HG03571 (cell line): ENCODE measurements around the gene PTPRF.

Experiments
- ATAC-seq: cut with Tn5 transposase; IDR thresholded peaks from one replicate; pipeline ENCODE4 v1.9.1; 2021; ENCODE audit not compliant: unreplicated experiment

Gene PTPRF

GRCh38 chr1:43600033-43601020 lies 69.6 kb downstream of the PTPRF start:
- no peak for ATAC-seq

GRCh38 chr1:43602990-43603389 lies 72.3 kb downstream of the PTPRF start:
- no peak for ATAC-seq

- ATAC-seq: no peak
These were observed 73.5 kb downstream of the PTPRF start for GRCh38 chr1:43604192-43604591.

- ATAC-seq: no peak
These were observed 74.5 kb downstream of the PTPRF start for GRCh38 chr1:43605157-43605556.

GRCh38 chr1:43605766-43606165 lies 75.1 kb downstream of the PTPRF start:
- ATAC-seq: no peak

- ATAC-seq: no peak
These were observed 75.9 kb downstream of the PTPRF start for GRCh38 chr1:43606624-43607023.

GRCh38 chr1:43608827-43609226 lies 78.1 kb downstream of the PTPRF start:
- ATAC-seq: no peak

DNA sequence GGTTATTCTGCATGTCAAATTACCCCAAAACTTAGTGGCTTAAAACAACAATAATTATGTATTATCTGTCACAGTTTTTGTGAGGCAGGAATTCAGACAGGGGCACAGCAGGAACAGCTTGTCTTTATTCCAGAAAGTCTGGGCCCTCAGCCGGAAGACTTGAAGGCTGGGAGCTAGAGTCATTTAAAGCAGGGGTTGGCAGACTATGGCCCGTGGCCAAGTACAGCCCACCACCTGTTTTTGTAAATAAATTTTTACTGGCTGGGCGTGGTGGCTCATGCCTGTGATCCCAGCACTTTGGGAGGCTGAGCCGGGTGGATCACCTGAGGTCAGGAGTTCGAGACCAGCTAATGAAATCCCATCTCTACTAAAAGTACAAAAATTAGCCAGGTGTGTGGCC lies 79.7 kb downstream of the PTPRF start:
- no peak for ATAC-seq

DNA sequence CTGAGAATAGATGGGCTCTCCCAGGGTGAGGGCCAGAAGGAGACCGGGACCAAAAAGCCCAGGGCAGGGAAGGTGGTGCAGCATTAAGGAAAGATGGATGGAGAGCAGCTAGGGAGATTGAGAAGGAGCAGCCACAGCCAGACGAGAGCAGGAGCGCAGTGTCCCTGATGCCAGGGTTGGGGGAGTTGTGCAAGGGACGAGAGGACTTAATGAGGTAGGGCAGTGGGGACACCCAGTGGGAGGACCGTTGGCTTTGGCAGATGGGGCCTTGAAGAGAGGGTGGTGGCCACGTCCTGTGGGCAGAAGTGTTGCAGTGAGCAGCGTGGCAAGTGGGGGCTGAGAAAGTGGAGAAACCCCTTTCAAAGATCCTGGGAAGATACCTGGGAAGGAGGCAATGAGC lies 81.3 kb downstream of the PTPRF start:
- ATAC-seq: no peak

- no peak for ATAC-seq
These were observed 81.7 kb downstream of the PTPRF start for GRCh38 chr1:43612406-43612805.

- ATAC-seq: no peak
These were observed 82.6 kb downstream of the PTPRF start for GRCh38 chr1:43613075-43613942.

- ATAC-seq: no peak
These were observed 83.5 kb downstream of the PTPRF start for GRCh38 chr1:43614211-43614610.

DNA sequence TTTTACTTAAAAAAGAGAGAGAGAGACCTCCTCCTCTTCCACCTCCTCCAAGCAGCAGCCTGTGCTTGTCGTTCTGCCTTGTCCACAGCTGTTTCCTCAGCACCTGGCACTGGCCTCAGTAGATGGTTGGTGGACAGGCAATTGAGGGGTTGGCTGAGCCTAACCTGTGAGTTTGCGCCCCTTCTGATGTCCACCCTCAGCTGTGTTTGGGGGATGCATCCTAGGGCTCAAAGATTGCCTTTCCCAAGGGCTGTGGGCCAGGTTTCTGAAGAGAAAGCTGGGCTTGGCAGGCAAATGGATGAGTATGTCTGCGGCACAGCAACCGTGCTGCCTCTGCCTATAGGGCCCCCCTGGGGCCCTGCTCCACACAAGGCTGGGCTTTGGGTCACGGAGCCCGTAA lies 84.2 kb downstream of the PTPRF start:
- ATAC-seq: no peak

DNA sequence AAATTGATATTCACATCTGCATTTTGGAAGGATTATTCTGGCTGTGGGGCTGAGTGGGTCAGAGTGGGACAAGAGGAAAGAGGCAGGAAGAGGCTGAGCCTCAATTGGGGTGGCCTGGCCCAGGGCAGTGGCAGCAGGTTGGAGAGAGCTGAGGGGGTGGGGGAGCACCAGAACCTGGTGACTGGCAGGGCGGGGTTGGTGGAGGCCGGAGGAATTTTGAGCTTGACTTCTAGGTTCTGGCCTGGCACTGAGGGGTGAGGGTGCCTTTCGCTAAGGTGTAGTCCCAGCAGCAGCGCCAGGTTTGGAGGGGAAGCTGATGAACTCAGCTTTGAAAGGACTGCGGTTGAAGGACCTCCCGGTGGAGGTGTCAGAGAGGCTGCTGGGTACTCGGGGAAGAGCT lies 85.7 kb downstream of the PTPRF start:
- ATAC-seq: no peak

DNA sequence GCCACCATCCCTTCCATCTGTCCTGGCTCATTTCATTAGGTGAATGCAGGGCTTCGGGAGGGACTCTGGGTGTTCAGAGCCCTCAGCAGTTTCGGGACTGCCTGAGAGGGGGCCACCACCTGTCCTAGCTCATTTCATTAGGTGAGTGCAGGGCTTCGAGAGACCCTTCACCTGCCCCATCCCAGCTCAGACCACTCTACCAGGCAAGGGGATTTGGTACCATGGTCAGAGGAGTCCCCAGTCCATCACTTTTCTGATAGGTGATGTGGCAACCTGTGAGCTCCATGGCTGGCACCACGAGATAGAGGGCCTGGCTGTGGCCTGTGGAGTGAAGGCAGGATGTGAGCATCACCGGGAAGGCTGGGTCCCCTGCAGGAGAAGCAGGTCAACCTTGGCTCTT lies 86.3 kb downstream of the PTPRF start:
- no peak for ATAC-seq

DNA sequence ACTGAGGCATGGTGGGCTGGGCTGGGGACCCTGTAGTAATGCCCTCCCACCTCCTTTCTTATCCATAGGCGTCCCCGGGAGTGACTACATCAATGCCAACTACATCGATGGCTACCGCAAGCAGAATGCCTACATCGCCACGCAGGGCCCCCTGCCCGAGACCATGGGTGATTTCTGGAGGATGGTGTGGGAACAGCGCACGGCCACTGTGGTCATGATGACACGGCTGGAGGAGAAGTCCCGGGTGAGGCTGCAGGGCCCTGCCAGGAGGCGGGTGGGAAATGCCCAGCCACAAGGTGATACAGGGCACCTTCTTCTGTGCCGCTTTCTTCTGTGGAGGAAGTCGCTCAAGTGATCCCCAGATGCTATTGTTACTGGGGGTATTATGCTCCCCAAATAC lies 87.0 kb downstream of the PTPRF start:
- no peak for ATAC-seq

DNA sequence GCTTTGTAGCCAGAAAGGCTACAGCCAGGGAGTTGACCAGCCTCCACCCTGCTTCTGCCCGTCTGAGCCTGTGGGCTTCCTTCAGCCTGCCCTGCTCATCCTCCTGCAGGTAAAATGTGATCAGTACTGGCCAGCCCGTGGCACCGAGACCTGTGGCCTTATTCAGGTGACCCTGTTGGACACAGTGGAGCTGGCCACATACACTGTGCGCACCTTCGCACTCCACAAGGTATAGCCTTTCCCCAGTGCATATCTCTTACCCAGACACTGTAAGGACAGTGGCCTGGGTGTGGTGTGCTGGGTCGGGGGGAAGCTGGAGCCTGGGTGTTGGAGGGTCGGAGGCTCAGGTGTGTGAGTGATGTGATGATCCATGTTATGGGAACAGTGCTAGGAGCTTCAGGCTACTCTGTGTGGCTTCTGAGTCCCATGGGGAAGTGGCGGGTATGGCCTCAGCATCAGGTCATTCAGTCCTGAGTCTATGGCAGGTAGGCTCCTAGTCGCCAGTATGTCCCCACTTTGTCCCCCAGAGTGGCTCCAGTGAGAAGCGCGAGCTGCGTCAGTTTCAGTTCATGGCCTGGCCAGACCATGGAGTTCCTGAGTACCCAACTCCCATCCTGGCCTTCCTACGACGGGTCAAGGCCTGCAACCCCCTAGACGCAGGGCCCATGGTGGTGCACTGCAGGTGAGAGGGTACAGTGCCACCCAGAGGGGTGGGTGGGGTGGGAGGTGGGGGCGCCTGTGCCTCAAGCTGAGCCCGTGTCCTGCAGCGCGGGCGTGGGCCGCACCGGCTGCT lies 88.0 kb downstream of the PTPRF start:
- no peak for ATAC-seq

DNA sequence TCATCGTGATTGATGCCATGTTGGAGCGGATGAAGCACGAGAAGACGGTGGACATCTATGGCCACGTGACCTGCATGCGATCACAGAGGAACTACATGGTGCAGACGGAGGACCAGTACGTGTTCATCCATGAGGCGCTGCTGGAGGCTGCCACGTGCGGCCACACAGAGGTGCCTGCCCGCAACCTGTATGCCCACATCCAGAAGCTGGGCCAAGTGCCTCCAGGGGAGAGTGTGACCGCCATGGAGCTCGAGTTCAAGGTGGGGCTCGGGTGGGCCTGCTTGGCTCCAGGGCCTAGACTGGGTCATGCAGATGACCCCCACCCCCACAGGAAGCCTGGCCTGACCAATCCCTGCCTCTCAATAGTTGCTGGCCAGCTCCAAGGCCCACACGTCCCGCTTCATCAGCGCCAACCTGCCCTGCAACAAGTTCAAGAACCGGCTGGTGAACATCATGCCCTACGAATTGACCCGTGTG lies 88.7 kb downstream of the PTPRF start:
- ATAC-seq: no peak

- ATAC-seq: no peak
These were observed 89.6 kb downstream of the PTPRF start for GRCh38 chr1:43619996-43620920.

GRCh38 chr1:43620956-43621355 lies 90.3 kb downstream of the PTPRF start:
- ATAC-seq: no peak
